Stimulated activated CD4-positive, alpha-beta T cell treated with anti-CD3 and anti-CD28 coated beads, TNF-alpha, amount 100 ng/mL, for 1 hour (primary cell): ENCODE results near the gene UBE2M.
A peak's percentile ranks its signal among the peaks of the same experiment; 100 is the strongest.

Experiments used
- DNase-seq, 3 donors: peaks; one replicate each; pipeline ENCODE4 v3.0.0-alpha.2; 2020; ENCODE audit warnings: low read depth in 3 of 3, low spot score in 1 of 3

The UBE2M gene

GRCh38 chr19:58555920-58556621 lies 2.3 kb downstream of the UBE2M start:
- DNase-seq, result no peak

- no peak for DNase-seq
Observed at GRCh38 chr19:58555369-58555885, 3.0 kb downstream of the UBE2M start.

- DNase-seq, result peak; percentile 90 to 97 (median 95)
Observed at GRCh38 chr19:58554494-58555368, 3.7 kb downstream of the UBE2M start, which contains the start of gene CHMP2A. CHMP2A (minus strand) TSS chr19:58555105; CDS start chr19:58554212, 893 bp downstream.

GRCh38 chr19:58553799-58554493 lies 4.5 kb downstream of the UBE2M start:
- no peak for DNase-seq

- DNase-seq, result no peak
Observed at GRCh38 chr19:58552655-58553054, 5.8 kb downstream of the UBE2M start.

- DNase-seq, result no peak
Observed at GRCh38 chr19:58551577-58552471, 6.6 kb downstream of the UBE2M start.

GRCh38 chr19:58551123-58551497 lies 7.3 kb downstream of the UBE2M start:
- DNase-seq, result no peak

GRCh38 chr19:58550362-58551122 lies 7.9 kb downstream of the UBE2M start:
- DNase-seq, result no peak

- no peak for DNase-seq
Observed at GRCh38 chr19:58549664-58550361, 8.6 kb downstream of the UBE2M start.

- no peak for DNase-seq
Observed at GRCh38 chr19:58548859-58549663, 9.3 kb downstream of the UBE2M start.

GRCh38 chr19:58547323-58548312 lies 10.8 kb downstream of the UBE2M start:
- no peak for DNase-seq

- DNase-seq, result no peak
Observed at GRCh38 chr19:58546019-58546530, 12.3 kb downstream of the UBE2M start.

- no peak for DNase-seq
Observed at GRCh38 chr19:58545286-58546018, 13.0 kb downstream of the UBE2M start.

- peak; percentile 47 to 67 (median 65) for DNase-seq
Observed at GRCh38 chr19:58544591-58545285, 13.7 kb downstream of the UBE2M start.

- DNase-seq, result peak; percentile 100
Observed at GRCh38 chr19:58543826-58544590, 14.4 kb downstream of the UBE2M start, which contains the start of gene TRIM28. TRIM28 (plus strand) TSS chr19:58544064; CDS start chr19:58544758, 694 bp downstream.
